Lung microvascular endothelial cell (primary cell): ENCODE data around the gene EVPLL. TPM values are rescaled to one million over a fixed set of nuclear protein-coding genes. Genes with fewer than 3 reads are reported as not detected.
A peak's percentile ranks its signal among the peaks of the same experiment; 100 is the strongest.
"Not testable (repeated sequence)": the region's sequence is repeated elsewhere in the genome, so short reads cannot be mapped to it uniquely, and the experiment has no call there.

Source experiments
- DNase-seq, 2 donors: peaks; one replicate each; pipeline versions ENCODE4 v3.0.0 to v3.0.0-alpha.2; 2010; ENCODE audit warnings: low read depth in 2 of 2
- total RNA-seq: library from RNA; depleted of rRNA; stranded (reverse); fragments of >200 nt; gene quantifications from 2 replicates; pipeline ENCODE4 v1.2.1, GENCODE V29; 2014

The EVPLL gene
- total RNA-seq, result not detected in 2 replicates

DNA sequence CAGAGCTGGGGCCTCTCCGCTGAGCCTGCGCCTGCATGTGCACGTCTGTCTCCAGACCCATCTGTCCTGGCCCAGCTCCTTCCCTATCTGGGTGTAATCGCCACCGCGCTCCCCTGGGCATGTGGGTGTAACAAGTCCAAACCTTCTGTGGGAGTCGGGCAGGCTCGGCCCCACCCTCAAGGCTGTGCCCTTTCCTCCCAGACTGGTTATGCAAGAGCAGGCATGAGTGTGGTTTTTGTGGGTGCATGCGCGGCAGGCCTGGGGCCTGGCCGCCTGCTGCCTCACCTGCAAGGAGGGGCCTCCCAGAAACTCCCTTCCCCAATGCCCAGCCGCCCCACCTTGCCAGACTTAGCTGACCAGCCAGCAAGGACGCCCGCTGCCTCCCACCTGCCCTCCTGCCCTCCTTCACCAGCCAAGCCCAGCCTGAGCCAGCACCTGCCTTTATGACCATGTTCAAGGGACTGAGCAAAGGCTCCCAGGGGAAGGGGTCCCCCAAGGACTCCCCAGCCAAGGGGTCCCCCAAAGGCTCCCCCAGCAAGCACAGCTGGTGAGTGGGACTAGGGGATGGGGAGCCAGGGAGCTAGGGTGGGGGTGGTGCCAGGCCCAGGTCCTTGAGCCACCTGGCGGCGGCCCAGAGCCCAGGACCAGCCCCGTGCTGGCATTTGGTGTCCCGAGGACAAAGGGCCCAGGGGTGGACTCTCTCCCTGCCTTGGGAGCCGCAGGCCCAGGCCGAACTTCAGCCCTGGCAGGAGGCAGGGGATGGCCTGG is at the start of gene EVPLL:
TSS of gene EVPLL (plus strand) at position 342 of the 768 bp plus-strand sequence. CDS start 3,160 bp downstream, outside the sequence.
- DNase-seq, result no peak

DNA sequence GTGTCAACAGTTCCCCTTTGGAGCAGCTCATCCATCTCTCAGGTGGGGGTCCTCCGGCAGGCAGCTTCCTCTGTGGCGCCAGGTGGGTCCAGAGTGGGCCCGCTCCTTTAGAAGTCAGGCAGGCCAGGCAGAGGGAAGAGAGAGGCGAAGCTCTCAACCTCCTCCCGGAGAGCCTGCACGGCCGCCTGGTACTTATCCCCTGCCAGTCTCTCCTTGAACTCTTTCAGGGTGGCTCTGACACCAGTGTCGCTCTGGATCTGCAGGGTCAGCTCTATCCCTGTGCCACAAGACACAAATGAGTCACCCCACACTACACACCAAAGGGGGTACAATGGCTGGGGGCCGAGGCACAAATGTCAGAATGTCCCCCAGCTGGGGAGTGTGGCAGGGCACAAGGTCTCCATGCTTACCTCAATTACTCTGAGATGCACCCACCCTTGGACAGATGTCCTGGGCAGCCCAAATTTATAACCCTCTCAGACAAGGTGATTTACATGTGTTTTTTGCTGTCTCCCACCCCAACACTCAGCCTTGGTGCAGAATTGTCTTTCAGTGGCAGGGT is 48.9 kb upstream of the EVPLL start:
- no peak for DNase-seq

DNA sequence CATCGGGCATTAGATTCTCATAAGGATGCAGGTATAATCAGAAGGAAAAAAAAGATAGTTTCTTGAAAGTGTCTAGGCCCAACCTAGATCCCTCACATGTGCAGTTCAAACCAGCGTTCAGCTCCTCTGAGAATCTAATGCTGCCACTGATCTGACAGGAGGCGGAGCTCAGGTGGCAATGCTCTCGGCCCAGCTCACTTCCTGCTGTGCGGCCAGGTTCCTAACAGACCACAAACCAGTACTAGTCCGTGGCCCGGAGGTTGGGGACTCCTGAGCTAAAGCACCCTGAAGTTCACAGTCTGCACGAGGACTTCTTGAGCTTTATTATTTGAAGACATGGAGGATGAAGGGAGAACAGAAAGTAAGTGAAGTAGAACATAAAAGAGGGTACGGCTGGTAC is 45.7 kb upstream of the EVPLL start:
- DNase-seq, result no peak

DNA sequence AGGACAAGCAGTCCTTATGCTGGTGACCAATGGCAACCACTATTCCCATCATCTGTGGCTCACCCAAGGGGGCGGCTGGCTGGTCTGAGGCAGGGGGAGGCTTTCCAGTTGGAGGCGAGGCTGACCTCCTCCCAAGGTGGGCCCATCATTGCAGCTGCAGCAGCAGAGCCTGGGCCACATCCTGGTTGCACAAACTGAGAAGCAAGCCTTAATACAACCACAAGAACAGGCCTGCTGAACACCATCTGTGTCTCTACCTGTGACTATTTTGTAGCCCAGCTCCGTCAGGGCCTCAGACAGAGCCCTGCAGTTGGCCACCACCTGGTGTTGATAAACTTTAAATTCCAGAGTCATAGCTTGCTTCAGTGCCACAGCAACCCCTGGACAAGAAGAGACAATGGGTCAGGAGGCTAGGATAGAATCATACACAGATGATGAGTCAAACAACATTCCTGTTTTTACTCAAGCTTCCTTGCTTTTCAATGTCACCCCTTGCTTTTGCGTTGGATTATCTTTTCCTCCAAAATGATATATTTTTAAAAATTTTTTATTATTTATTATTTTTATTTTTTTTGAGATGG is 44.6 kb upstream of the EVPLL start:
- DNase-seq, result no peak

DNA sequence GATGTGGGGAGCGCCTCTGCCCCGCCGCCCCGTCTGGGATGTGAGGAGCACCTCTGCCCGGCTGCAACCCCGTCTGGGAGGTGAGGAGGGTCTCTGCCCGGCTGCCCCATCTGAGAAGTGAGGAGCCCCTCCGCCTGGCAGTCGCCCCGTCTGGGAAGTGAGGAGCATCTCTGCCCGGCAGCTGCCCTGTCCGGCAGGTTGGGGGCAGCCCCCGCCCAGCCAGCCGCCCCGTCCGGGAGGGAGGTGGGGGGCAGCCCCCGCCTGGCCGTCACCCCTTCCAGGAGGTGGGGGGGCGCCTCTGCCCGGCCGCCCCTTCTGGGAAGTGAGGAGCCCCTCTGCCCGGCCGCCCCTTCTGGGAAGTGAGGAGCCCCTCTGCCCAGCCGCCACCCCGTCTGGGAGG is 39.4 kb upstream of the EVPLL start:
- DNase-seq, result not testable (repeated sequence)

DNA sequence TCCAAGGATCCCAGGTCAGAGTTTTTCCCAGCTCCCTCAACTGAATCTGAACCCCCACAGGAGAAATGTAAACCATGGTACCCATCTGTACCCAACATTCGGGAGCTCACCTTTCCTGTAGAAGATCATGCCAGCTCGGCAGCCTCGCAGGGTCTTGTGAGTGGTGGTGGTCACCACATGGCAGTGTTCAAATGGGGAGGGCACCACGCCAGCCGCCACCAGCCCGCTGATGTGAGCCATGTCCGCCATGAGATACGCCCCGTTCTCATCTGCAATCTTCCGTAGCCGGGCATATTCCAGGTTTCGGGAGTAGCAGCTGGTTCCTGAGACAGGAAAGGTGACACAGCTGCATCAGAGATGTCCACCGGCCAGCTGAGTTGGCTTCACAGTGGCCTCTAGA is 37.6 kb upstream of the EVPLL start:
- DNase-seq, result no peak

DNA sequence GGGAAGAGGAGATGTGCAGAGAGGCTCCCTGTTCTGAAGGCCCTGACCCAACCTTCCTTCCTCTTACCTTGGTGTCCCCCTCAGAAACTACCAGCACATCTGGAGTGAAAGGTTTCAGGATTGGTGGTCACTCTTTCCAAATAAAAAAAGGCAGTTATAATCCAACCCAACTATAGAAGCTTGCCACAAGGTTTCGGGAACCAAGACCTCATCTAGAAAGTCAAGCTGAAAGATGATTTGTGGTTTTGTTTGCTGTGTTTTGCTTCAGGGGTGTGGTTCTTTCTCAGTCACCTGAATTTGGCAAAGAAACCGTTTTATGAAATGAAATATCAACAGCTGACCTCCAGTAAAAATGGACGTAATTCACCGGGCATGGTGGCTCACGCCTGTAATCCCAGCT is 33.6 kb upstream of the EVPLL start:
- no peak for DNase-seq

DNA sequence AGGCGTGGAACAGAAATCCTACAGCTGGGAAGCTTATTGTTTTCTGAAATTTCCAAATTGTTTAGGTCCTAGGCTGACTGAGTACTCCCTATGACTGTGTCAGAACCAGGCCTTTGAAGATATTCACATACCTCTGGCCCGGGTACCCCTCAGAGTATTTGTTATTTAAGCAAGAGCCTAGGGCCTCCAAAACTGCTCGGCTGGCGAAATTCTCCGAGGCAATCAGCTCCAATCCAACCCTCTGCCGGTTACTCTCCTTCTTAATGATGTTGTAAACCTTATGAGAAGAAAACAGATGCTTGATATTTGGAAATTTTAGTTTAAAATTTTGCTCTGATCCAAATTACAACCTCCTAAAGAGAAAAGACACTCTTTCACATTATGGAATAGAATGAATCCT is 24.0 kb upstream of the EVPLL start:
- no peak for DNase-seq

DNA sequence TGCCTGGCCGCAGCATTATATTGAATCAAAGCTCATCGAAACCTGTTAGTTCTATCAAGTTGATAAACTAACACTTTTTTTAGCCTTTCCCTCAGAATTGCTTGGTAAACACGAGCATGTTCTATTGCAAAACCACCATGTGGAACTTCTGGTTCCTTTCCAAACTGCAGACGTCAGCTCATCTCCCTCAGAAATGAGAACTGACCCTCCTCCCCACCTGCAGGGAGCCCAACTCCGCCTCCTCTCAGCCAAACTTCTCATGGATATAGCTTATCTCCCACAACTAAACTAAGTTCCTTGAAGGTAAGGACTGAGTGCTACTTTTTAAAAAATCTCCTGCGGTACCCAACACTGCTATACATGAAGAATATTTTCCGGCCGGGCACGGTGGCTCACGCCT is 21.0 kb upstream of the EVPLL start:
- DNase-seq, result no peak

DNA sequence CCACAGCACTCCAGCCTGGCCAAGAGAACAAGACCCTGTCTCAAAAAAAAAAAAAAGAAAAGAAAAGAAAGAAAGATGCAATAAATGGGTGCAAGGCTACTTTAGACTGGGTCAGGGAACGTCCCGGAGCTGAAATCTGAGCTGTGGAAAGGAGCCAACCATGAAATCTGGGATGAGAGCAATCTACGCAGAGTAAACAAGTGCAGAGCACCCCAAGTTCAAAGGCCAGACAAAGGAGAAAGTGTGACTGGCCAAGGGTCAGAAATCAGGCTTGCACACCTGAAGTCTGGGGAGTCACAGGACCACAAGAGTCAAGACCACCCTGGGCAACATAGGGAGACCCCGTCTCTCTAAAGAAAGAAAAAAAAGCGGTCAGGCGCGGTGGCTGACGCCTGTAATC is 17.1 kb upstream of the EVPLL start:
- no peak for DNase-seq

DNA sequence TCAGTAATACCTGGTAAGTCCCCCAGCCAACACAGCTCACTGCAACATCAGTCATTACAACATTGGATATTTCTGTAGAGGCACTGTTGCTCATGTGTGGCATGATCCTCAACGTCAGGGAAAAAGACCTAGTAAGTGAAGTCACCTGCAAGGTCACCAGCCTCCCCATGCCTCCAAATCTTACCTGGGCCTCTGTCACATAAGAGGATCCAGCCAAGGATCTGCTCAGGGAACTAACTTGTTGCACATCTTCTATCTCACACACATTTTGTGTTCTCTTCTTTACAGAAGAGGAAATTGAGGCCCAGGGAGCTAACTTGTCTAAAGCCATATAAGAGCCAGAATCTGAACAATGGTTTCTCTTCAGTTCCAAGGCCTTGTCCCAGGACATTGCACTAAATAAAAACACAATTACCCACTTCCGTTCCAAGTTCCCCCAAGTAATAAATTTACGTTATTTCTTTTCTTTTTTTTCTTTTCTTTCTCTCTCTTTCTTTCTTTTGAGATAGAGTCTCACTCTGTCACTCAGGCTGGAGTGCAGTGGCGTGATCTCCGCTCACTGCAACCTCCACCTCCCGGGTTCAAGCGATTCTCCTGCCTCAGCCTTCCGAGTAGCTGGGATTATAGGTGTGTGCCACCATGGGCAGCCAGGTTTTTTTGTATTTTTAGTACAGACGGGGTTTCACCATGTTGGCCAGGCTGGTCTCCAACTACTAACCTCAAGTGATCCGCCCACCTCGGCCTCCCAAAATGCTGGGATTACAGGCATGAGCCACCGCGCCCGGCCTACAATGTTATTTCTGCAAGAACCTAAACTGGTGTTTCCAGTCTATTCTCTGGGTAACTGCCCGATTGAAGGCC is 15.5 kb upstream of the EVPLL start:
- no peak for DNase-seq

DNA sequence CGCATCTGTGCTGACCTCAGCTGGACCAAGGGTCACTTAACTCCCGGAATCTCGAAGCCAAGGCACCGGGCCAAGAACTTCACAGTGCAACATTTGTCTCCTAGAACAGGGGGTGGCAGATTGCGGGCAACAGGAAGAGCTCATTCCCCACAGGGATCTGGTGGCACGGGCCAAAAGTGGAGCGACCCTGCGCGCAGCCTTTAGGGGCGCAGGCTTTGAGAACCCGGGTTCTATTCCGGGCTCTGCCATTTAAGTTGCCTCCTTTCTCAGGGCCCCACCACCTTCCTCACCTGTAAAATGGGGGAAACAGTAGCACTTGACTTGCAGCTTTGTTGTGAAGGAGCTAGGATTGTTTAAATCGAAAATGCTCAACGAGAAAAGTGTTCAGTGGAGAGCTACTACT is 14.9 kb upstream of the EVPLL start:
- DNase-seq, result peak in 1 of 2 donors; percentile 34

DNA sequence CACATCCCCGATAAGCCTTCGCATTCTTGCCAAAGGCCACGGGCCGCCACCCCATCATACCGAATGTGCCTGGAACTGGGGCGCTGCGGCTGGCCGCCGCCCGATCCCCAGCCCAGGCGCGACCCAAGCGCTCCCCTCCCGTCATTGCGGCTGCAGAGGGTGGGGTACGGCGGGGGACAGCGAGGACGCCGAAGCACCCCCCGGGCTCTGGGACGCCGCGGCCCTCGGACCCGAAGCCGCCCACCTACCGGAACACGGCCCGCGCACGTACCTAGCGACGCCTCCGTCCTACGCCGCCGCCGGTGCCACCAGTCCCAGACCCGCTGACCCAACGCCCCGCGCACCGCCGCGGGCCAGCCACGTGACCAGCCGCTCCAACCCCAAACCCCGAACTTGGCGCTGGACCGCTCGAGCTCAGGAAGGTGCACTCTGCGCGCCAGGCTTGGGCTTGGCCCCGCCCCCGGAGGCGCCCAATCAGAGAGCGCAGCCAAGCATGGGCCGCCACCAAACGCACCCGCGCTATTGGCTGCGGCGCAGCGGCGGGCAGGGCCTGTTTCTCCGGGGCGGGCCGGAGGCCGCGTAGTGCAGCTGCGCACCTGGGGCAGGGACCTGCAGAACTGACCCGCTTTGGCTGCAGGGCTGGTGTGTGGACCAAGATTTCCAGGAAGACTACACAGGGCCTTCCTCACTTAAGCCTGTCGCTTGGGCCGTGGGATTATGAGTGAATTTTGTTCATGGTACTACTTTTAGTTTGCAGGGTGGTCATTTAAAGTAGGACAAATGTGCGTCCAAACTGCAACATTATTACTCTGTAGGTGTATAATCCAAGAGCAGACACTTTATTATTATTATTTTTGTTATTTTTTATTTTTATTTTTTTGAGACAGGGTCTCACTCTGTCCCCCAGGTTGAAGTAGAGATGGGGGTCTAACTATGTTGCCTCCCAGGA is 14.2 kb upstream of the EVPLL start, which contains the start of gene SHMT1:
TSS of gene SHMT1 (minus strand) at position 450 of the 949 bp plus-strand sequence. CDS start 7,569 bp downstream, outside the sequence.
- DNase-seq, result peak; percentile 86 to 91

DNA sequence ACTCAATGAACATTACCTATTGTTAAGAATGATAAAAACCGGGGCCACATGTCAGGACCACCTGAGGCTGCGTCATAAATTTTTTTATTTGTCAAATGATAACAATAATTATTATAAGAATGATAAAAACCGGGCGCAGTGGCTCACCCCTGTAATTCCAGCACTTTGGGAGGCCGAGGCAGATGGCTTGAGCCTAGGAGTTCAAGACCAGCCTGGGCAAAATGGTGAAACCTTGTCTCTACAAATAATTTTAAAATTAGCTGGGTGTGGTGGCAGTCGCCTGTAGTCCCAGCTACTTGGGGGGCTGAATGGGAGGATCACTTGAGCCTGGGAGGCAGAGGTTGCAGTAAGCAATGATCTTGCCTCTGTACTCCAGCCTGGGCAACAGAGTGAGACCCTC is 13.4 kb upstream of the EVPLL start:
- DNase-seq, result no peak

DNA sequence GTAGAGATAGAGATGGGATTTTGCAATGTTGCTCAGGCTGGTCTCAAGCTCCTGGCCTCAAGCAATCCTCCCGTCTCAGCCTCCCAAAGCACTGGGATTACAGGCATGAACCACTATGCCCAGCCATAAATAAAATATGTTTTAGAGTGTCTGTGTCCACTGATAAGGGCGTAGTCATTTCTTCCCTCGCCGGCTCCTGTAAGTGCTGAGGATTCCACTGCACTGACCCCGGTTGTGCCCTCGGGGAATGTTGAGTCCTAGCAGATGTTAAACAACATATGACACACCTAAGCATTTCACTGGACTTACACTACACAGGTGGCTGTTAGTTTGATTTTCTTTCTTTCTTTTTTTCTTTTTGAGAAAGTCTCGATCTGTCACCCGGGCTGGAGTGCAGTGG is 8.6 kb upstream of the EVPLL start:
- DNase-seq, result no peak

DNA sequence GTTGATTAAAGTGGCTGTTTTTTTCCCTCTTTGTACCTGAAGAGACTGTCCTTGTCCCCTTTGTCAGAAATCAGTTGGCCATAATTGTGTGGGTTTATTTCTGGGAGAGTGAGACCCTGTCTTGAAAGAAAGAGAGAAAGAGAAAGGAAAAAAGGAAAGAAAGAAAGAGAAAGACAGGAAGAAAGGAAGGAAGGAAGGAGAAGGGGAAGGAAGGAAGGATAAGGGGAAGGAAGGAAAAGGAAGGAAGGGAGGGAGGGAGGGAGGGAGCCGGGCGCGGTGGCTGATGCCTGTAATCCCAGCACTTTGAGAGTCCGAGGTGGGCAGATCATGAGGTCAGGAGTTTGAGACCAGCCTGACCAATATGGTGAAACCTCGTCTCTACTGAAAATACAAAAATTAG is 6.8 kb upstream of the EVPLL start:
- DNase-seq, result no peak

DNA sequence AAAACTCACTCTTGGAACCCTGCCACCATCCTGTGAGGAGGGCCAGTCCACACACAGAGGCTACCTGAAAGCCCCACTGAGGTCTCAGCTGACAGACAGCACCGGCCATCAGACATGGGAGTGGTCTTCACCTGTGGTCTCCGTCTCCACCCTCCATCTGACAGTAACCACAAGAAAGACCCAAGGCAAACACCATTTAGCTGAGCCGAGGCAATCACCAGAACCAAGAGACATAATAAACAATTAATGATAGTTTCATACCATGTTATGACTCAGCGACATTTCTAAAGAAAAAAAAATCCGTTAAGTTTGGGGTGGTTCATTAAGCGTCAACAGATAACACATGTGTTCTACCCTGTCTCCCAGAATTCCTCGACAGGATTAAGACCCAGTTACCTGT is 6.1 kb upstream of the EVPLL start:
- no peak for DNase-seq

DNA sequence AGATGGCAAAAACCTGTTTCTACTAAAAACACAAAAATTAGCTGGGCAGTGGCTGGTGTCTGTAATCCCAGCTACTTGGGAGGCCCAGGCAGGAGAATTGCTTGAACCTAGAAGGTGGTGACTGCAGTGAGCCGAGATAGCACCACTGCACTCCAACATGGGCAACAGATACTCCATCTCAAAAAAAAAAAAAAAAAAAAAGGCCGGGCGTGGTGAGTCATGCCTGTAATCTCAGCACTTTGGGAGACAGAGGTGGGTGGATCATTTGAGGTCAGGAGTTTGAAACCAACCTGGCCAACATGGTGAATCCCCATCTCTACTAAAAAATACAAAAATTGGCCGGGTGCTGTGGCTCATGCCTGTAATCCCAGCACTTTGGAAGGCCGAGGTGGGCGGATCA is 4.4 kb upstream of the EVPLL start:
- not testable (repeated sequence) for DNase-seq

DNA sequence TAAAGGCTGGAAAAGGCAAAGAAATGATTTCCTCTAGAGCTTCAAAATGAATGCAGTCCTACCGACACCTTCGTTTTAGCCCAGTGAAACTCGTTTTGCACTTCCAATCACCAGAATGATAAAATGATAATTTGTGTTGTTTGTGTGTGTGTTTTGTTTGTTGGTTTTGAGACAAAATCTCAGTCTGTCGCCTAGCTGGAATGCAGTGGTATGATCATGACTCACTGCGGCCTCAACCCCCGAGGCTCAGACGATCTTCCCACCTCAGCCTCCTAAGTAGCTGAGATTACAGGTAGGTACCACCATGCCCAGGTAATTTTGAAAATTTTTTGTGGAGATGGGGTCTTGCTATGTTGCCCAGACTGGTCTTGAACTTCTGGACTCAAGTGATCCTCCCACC is 3.4 kb upstream of the EVPLL start:
- DNase-seq, result no peak

DNA sequence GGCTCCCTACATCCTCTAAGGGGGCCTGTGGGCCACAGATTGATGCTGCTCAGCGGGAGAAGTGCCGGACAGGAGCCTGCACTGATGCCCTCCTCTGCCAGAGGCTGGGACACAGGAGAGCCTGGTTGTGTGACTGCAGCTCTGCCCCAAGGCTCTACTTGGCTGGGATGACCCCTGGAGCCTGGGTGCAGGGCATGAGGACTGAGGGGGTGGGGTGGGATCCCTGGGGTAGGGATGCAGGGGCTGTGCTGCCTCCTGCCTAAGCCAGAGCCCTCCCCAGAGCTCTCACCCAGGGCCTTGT is 577 bp downstream of the EVPLL start:
- DNase-seq, result no peak

DNA sequence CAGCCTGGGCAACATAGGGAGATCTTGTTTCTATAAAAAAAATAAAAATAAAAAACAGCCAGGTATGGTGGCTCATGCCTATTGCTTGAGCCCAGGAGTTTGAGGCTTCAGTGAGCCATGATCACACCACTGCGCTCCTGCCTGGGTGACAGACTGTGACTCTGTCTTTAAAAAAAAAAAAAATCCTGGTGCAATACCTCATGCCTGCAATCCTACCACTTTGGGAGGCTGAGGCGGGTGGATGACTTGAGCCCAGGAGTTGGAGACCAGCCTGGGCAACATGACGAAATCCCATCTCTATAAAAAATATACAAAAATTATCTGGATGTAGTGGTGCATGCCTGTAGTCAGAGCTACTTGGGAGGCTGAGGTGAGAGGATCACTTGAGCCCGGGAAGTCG is 1.0 kb downstream of the EVPLL start:
- DNase-seq, result not testable (repeated sequence)
